ENCODE results near the gene ANKMY1.

ANKMY1 gene

DNA sequence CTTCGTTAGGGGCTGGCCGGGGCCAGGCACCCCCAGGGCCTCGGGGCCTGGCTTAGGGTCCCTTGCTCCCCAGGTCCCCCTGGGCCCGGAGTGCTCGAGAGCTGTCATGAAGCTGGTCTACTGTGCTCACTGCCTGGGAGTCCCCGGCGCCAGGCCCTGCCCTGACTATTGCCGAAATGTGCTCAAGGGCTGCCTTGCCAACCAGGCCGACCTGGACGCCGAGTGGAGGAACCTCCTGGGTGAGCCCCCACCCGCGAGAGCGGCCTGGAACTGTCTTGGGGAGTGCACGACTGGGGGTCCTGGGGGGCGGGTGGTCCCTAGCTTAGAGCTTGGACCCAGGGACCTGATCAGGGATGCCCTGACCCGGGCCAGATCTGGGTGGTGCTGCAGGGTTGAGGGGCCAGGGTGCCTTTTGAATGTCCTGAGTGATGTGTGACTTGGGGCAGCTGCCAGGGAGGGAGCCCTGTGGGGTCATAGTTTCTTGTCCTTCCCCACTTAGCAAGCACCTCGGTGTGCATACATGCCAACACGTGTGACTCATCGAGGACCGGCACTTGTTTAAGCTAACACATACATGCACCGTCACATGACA, 94.4 kb downstream of the ANKMY1 start:
- FAIRE-seq = no peak
- DNase-seq (ENCODE audit: insufficient read length, low spot score) = no peak

DNA sequence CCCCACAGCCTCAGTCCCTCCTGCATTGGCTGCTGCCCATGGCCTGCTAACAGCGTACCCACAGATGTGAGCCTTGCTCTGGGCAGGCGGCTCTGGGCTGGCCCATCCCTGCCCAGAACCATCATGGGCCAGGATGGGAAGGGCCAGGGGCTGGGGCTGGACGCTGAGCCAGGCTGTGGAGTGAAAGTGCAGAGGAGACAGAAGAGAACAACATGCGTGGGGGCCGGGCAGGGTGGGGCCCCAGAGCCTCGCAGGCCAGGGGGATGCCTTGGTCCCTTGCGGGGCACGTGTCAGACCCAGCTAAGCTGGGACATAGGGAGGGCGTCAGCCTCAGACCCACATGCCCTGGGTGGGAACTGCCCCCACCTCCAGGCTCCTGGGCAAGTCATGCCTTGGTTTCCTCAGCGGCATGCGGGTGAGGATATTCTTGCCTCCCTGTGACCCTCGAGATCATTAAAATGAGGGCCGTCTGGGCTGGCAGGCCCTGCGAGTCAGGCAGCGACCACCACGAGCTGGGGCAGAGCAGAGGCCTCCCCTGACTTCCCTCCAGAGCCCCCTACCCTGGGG, 95.0 kb downstream of the ANKMY1 start:
- FAIRE-seq (no peak), DNase-seq (ENCODE audit: insufficient read length, low spot score) (no peak)

DNA sequence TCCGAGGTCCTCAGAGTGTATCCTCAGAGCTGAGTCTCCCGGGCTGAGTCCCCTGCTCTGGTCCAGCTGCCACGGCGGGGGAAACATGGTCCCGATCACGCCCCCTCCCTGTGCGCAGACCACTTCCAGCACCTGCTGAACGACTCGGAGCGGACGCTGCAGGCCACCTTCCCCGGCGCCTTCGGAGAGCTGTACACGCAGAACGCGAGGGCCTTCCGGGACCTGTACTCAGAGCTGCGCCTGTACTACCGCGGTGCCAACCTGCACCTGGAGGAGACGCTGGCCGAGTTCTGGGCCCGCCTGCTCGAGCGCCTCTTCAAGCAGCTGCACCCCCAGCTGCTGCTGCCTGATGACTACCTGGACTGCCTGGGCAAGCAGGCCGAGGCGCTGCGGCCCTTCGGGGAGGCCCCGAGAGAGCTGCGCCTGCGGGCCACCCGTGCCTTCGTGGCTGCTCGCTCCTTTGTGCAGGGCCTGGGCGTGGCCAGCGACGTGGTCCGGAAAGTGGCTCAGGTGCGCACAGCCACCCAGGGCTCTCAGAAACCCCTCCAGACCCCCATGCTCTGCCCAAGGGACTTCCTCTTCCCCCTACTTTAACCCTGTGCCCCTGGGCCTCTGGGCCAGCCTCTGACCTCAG, 95.6 kb downstream of the ANKMY1 start:
- FAIRE-seq = no peak
- no peak for DNase-seq (ENCODE audit: insufficient read length, low spot score)

DNA sequence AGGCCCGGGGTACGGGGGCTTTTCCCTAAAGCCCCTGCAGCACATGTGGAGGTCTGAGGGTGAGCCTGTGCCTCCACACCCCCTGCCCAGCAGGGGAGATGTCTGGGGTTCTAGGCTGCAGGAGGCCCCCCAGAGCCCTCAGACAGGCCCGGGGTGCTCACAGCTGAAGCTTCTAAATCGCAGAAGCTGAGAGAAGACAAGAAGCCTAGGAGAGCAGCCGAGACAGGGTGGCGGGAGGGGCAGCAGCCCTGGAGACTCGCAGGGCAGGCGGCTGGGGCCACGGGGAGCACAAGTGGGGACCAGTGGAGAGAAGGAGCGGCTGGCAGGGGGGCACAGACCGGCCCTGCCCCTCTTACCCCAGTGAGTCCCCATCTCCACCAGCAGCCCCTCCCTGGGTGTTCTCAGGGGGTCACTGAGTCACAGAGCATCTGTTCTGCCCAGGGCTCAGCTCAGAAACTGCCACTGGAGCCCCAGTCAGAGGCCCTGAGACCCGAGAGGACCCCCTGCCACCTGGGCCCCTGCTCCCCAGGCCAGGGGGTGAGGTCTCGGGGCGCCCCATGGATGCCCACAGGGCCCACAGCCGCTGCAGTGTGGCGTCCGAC, 96.2 kb downstream of the ANKMY1 start:
- FAIRE-seq = no peak

DNA sequence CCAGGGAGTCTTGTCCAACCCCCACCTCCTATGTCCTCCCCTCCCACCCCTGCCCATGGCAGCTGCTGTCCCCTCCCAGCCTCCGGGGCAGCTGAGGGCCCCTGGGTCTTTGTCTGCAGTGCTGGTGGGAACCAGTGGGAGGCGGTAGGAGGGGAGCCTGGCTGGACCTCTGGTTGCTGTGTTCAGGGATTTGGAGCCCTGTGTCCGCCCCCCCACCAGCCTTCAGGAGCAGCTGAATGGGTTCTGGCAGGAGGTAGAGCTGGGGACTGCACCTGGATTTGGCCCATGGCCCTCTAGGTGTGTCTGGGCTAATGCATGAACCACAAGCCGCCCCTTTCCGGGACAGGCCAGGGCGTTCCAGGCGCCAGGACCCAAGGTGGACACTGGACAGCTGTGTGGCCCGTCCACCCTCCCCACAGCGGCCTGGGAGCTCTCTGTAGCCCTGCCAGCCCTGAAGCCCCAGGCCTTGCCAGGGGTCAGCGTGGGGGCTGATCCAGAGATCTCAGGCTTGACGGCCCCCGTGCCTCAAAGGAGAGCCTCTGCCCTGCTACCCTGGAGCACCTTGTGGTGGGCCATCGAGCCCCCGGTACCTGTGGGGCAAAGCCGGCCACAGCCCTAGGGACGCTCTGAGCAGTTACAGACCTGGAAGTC, 96.9 kb downstream of the ANKMY1 start:
- no peak for FAIRE-seq
- no peak for DNase-seq (ENCODE audit: insufficient read length, low spot score)

More for the DNA sequence above, 96.2 kb downstream of the ANKMY1 start:
- DNase-seq (ENCODE audit: insufficient read length, low spot score) = no peak

DNA sequence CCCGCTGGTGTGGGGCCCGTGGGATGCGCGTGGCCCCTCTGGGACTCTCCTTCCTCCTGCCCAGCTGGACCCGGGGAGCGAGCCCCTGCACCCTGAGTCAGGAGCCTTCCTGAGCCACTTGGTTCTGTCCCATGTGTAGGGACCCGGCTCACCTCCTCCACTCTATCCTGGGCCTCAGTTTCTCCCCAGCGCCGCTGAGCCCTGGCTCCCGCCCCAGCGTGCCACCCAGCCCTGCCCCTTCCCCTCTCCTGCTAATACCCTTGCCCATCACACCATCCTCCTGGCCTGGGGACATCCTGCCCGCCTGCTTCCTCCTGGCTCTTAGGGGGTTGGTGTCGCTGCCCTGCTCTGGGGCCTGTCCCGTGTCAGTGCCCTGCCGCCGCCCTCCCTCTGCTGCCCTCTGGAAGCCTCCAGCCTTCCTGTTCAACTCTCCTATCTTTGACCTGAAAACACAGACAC, 97.5 kb downstream of the ANKMY1 start:
- DNase-seq (ENCODE audit: insufficient read length, low spot score) = no peak
- FAIRE-seq = no peak

DNA sequence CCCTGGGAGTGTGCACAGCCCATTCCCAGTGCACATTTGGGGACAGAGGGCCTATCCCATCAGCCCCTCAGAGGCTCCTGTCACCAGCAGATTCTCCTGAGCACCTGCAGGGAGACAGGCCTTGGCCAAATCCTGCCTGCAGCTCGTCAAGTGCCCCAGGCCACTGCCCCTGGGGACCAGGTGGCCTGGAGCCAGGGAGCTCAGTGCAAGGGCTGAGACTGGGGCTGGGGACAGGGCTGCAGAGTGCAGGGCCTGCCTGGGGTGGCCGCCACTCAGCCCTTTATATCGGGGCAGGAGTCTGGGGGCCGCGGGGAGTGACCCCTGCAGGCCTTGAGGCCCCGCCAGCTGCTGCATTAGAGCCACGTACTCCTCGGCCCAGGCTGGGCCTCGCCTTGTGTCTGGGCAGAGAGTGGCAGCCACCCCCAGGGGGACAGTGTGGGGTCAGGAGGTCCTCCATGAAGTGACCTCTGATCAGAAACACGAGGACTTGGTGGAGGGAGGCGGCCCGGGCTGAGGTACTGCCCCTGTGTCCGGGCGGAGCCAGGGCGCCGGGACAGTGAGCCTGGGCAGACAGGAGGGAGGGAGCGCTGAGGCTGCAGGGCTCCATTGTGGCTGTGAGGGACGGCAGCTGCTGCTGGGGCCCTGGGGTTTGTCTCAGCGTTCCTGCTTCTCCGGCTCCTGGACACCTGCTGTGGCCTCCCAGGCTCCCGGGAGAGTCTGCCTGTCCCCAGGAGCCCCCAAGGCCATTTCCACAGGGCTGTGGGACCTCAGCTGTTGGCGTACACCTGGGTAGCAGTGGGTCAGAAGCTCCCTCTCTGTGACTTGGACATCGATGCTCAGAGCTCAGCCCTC, 98.2 kb downstream of the ANKMY1 start:
- no peak for DNase-seq (ENCODE audit: insufficient read length, low spot score)
- no peak for FAIRE-seq

DNA sequence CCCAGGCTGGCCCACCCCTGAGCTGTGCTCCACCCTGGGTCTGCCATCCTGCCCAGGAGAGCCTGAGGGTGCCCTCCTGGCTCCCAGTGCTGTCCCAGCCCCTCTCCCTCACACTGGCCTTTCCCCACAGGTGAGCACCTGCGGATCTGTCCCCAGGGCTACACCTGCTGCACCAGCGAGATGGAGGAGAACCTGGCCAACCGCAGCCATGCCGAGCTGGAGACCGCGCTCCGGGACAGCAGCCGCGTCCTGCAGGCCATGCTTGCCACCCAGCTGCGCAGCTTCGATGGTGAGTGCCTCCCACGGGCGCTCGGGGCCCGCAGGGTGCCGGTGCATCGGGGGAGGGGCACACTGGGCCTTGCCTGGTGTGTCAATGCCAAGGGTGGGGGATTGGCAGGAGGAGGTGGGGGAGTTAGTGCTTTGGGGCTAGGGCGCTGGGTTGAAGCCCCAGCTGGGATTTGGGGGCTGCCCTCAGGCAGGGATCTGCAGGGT, 98.8 kb downstream of the ANKMY1 start:
- no peak for DNase-seq (ENCODE audit: insufficient read length, low spot score)

DNA sequence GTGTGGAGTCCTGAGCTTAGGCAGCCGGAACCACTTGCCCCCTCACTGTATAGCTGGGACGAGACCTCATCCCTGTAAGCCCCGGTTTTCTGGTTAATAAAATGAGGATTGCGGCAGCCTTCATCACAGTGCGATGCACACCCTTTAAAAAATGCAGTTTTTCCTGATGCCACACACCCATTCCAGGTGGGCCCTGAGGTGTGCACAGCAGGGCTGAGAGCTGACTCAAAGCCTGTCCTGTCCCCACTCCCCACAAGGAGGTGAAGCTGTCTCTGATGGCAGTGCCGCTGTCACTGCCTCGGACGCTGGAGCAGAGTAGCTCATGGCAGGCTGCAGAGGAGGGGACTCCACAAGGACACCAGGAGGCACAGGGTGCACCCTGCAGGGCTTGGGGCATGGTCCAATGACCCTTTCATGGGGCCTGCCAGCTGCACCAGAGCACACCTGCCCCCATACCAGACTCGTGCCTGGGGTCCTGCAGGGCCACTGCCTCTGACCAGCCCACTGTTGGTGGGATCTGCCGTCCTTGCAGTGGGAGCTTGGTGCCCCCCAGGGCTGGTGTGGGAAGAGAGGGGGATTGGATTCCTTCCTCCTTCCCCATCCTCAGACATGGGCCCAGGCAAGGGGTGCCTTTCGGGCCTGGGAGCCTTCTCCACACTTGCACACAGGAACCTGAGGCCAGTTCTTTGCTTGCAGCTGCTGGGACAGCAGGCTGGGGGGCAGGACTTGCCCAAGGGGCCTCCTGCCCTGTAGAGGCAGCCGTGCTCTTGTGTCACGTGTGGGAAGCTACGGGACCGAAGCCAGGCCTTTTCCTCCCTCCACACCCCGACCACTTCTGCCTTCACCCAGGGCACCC, 99.5 kb downstream of the ANKMY1 start:
- FAIRE-seq (no peak), DNase-seq (ENCODE audit: insufficient read length, low spot score) (no peak)

More for the DNA sequence above, 98.8 kb downstream of the ANKMY1 start:
- no peak for FAIRE-seq

DNA sequence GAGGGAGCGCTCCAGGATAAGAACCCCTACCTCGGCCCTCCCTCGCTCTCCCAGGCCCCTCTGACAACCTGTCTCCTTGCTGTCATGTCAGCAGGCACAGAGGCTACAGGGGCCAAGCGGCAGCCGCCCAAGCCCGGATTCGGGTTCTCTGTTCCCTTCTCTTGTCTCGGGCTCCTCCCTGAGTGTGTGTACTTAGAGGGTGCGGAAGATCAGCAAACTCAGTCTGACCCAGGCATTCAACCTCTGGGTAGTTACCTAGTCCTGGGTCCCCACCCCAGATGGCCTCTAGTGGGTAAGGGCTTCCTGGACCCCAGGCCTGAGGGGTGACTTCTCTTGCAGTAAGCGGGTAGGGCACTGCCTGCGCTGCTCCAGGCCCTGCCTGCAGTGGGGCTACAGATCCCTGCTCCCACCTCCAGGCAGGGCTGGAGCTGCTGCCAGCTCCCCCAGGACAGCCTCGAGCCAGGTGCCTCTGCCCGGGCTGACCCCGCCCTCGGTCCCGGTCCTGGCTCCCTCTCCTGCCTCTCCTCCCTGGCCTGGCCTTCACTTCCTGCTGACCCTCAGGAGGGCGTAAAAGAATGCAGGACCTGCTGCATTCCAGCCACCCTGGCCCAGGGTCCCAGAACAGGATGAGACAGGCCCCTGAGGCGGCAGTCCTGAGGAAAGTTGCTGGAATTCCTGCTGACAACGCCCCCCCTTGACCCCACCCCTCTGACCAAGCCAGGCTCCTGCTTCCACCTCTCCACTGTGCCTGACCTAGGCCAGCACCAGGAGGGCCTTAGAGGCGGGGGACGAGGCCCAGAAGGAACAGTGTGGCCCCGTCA, 100.4 kb downstream of the ANKMY1 start:
- no peak for FAIRE-seq
- peak; percentile 67 for DNase-seq (ENCODE audit: insufficient read length, low spot score)

DNA sequence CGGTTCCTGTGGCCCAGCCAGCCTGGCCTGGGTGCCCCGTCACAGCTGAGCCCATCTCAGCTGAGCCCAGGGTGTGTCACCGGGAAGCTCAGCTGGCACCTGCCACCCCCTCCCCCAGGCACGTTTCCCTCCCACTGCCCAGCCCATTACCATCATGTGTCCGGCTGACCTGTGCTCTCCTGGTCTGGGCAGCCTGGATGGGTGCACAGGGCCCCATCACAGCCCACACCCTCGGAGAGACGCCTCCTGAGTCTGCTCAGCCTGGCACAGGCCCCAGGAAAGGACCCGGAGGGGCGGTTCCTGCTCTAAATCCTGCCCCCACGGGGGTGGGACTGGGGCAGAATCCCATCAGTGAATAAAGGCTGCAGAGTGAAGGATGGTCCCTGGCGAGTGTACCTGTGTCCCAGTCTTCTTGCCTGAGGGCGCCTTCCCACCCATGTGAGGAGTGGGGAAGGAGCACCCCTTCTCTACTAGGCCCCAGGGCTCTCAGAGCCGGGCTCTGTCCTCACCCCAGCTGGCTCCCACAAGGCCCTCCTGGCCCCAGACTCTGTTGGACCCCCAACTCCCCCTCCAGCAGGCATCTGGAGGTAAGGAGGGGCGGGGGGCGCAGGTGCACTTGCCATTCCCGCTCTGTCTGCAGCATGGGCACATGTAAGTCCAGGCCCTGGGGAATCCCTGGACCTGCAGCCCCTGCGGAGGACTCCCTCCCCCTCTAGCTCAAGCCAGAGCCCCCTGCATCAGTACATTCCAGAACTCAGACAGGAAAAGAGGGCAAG, 101.2 kb downstream of the ANKMY1 start:
- DNase-seq (ENCODE audit: insufficient read length, low spot score) (no peak), FAIRE-seq (no peak)

DNA sequence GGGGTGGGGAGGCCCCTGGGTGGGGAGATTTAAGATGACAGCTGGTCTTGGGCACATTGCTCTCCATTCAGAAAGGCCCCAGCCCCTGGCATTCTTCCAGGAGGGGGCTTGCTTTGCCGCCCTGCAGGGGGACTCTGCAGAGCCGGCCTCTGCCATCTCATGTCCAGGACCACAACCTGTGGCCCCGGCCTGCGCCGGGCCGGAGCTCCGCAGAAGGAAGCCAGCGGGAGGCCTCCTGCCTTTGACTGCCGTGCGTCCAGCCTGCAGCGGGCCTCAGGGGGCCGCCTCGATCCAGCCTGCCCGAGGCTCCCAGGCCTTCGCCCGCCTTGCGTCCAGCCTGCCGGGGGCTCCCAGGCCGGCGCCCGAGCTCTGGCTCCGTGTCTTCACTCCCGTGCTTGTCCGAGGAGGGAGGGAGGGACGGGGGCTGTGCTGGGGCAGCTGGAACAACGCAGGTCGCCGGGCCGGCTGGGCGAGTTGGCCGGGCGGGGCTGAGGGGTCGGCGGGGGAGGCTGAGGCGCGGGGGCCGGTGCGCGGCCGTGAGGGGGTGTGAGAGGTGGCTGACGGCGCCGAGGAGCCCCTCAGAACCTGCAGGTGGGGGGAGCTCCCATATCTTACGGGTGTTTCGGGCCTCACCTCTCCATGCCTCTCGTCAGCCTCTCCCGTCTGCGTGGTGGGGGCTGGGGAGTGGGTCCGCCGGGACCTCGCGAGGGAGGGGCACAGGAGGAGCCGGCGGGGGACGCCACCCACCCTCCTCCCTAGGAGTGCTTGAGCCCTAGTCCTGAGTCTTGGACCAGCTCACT, 101.9 kb downstream of the ANKMY1 start:
- DNase-seq (ENCODE audit: insufficient read length, low spot score) (no peak), FAIRE-seq (no peak)

DNA sequence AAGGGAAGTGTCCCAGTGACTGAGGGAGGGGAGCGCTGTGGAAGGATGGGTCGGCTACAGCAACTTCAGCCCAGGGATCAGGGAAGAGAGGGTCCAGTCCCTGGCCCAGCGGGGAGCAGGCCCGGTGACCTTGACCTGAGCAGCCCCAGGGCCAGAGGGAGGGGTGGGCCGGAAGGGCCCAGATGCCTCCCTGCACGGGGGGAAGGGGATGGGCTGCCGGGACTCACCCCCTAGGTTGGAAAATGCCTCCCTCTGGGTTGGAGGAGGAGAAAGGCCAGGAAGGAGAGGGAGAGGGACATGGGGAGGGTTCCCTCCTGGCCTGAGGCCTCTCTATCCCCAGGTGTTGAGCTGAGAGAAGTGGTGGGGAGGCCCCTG, 102.5 kb downstream of the ANKMY1 start:
- FAIRE-seq = no peak

DNA sequence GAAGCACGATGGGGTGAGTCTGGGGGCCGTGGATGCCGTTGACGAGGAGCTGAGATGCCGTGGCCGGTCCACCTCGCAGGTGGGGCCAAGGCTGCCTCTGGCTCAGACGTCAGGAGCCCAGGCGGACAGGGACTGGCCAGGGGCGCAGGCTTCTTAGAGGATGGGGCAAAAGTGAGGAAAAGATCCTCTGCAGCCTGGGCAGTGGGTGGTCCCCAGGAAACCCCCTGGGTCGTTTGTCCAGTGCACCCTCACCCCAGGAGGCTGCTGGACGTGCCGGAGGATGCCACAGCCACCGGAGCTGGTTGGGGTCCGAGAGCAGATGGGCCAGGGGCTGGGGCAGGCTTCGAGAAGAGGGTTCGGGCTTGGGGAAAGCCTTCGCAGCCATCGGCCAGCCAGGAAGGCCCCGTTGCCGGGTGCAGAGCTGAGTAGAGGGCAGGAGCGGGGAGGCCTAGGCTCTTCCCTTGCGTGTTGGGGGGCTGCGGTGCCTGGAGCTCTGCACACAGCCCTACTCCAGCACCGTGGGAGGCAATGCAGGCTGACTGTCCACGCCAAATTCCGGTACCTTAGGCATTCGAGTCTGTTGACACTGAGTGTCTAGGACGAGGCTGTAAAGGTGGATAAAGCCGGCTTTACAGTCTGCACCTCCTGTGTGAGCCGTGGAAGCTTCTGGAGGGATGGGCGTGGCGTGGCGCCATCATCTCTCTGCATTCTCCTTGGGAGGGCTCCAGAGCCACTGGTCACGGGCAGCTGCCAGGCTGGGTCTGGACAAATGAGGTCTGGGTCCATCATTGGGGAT, 103.5 kb downstream of the ANKMY1 start:
- FAIRE-seq = peak; percentile 70
- DNase-seq (ENCODE audit: insufficient read length, low spot score) = no peak

More for the DNA sequence above, 102.5 kb downstream of the ANKMY1 start:
- DNase-seq (ENCODE audit: insufficient read length, low spot score) = no peak

DNA sequence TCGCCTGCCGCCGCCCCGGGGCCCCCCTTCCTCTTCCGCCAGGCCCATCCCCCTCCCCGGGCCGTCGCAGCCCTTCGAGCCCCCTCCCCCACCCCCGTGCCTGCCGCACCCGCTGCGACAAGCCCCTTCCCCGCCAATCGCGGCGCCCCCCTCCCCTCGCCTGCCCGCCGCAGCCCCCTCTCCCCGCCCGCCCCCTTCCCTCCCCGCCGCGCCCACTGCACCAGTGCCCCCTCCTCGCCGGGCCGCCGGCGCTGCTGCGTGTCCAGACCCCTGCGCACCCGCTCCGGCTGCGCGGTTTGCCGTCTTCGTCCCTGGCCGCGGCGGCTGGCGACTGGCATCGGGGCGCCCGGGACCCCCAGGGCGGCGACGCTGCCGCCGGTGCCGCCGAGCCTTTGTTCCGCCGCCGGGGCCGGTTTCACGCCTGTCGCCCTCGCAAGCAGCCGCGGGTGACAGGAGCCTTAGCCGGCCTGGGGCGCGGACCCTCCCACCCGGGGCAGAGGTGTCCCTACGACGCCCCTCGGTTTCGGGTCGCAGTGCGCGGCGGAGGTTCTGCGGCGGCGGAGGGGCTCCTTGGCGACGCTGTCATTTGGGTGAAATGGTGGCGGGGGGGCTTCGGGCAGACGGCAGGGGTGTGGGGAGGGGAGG, 104.2 kb downstream of the ANKMY1 start:
- FAIRE-seq = no peak
- DNase-seq (ENCODE audit: insufficient read length, low spot score) = no peak
